Activated CD4-positive, alpha-beta T cell treated with anti-CD3 and anti-CD28 coated beads for 36 hours (primary cell): ENCODE data around the gene C1orf167. TPM values are rescaled to one million over a fixed set of nuclear protein-coding genes. Genes with fewer than 3 reads are reported as not detected.

Source experiments
- ATAC-seq: fragments of 200-7000 bp; cut with Tn5 transposase; one replicate; pipeline ENCODE4 v1.10.0; 2021; ENCODE audit warnings: mild to moderate bottlenecking, moderate library complexity
- CTCF ChIA-PET: fragments of 350-600 bp; sonication (Branson Sonifier 250); formaldehyde crosslinking; loops from one replicate; lab custom pipeline; 2021; ENCODE audit warnings: antibody characterized with exemption; lab: Charles Lee
- POLR2A ChIA-PET: fragments of 350-600 bp; sonication (Branson Sonifier 250); formaldehyde crosslinking; loops from one replicate; lab custom pipeline; 2021; ENCODE audit warnings: antibody characterized with exemption, inconsistent platforms; lab: Charles Lee
- DNase-seq: peaks from one replicate; pipeline ENCODE4 v3.0.0-alpha.2; 2020
- H3K27ac Mint-ChIP-seq: one replicate; pipeline ENCODE4 v1.8.0; 2021; ENCODE audit warnings: mixed read lengths
- H3K27me3 Mint-ChIP-seq: one replicate; pipeline ENCODE4 v1.8.0; 2021; ENCODE audit warnings: mixed read lengths
- H3K36me3 Mint-ChIP-seq: one replicate; pipeline ENCODE4 v1.8.0; 2021; ENCODE audit warnings: low read depth, mixed read lengths
- H3K4me1 Mint-ChIP-seq: one replicate; pipeline ENCODE4 v1.8.0; 2021; ENCODE audit warnings: mixed read lengths
- H3K4me3 Mint-ChIP-seq: one replicate; pipeline ENCODE4 v1.8.0; 2021; ENCODE audit warnings: mild to moderate bottlenecking, moderate library complexity, mixed read lengths
- H3K9me3 Mint-ChIP-seq: one replicate; pipeline ENCODE4 v1.8.0; 2021; ENCODE audit warnings: low read depth, mixed read lengths
- intact Hi-C, 2 experiments: fragments of 100-400 bp; cut with DNase I in 1 of 2; cut with micrococcal nuclease in 1 of 2; formaldehyde crosslinking; loops; one replicate each; pipeline versions ENCODE4 v1.14.2 to v1.15.1; 2022 to 2024; cut with DNase I, micrococcal nuclease
- total RNA-seq, 2 experiments: library from RNA; stranded (reverse); gene quantifications; one replicate each; pipeline ENCODE4 v1.2.3, GENCODE V29; 2021

The C1orf167 gene
- total RNA-seq, 2 experiments from 2014 or later, result not detected

- ATAC-seq (no peak), DNase-seq (no peak)
- H3K27ac Mint-ChIP-seq, result no peak overlapping the region
- intact Hi-C loops, result loop anchor here in 1 of 2 experiments (5.0 kb wide), 1 partner anchor 106 kb away; no protein-coding TSS in a partner anchor
- ChIA-PET POLR2A (no interaction called here), CTCF (interaction anchor here (0.6 to 1.6 kb wide), 5 partner anchors 12 to 132 kb away, joined by 3 to 5 read pairs (median 3); no protein-coding TSS in a partner anchor)
- peaks cover 5% of the 10 kb centered on the region for H3K4me1 Mint-ChIP-seq
- no peaks in the 10 kb centered on the region for H3K27me3 Mint-ChIP-seq
- no peak overlapping the region for H3K4me3 Mint-ChIP-seq
- H3K36me3 Mint-ChIP-seq, result no peaks in the 10 kb centered on the region
- no peaks in the 10 kb centered on the region for H3K9me3 Mint-ChIP-seq
Observed at GRCh38 chr1:11786168-11786567, 24.2 kb downstream of the C1orf167 start.

- CTCF ChIA-PET, result interaction anchor here (0.6 to 0.7 kb wide), 3 partner anchors 32 to 1047 kb away, joined by 3 read pairs; no protein-coding TSS in a partner anchor
- POLR2A ChIA-PET, result no interaction called here
- Mint-ChIP-seq H3K36me3 (no peaks in the 10 kb centered on the region), H3K4me1 (peaks cover 5% of the 10 kb centered on the region), H3K4me3 (no peak overlapping the region), H3K27me3 (no peaks in the 10 kb centered on the region), H3K27ac (no peak overlapping the region), H3K9me3 (no peaks in the 10 kb centered on the region)
- intact Hi-C loops, result loop anchor here in 1 of 2 experiments (5.0 kb wide), 1 partner anchor 105 kb away; no protein-coding TSS in a partner anchor
- ATAC-seq, result no peak
- DNase-seq, result no peak
Observed at GRCh38 chr1:11787251-11787803, 25.3 kb downstream of the C1orf167 start.

- Mint-ChIP-seq H3K4me1 (peaks cover 5% of the 10 kb centered on the region), H3K36me3 (no peaks in the 10 kb centered on the region), H3K27me3 (no peaks in the 10 kb centered on the region), H3K27ac (no peak overlapping the region), H3K4me3 (no peak overlapping the region), H3K9me3 (no peaks in the 10 kb centered on the region)
- POLR2A ChIA-PET, result no interaction called here
- no peak for ATAC-seq
- intact Hi-C loops, result loop anchor here in 1 of 2 experiments (5.0 kb wide), 1 partner anchor 104 kb away; no protein-coding TSS in a partner anchor
- CTCF ChIA-PET, result interaction anchor here (0.6 kb wide), 1 partner anchor 1048 kb away, joined by 3 read pairs; no protein-coding TSS in a partner anchor
- no peak for DNase-seq
Observed at GRCh38 chr1:11787804-11788436, 25.9 kb downstream of the C1orf167 start.

GRCh38 chr1:11788549-11789053, 26.6 kb downstream of the C1orf167 start:
- H3K27ac Mint-ChIP-seq, result no peak overlapping the region
- DNase-seq (no peak), ATAC-seq (no peak)
- H3K9me3 Mint-ChIP-seq, result no peaks in the 10 kb centered on the region
- no peak overlapping the region for H3K4me3 Mint-ChIP-seq
- H3K36me3 Mint-ChIP-seq, result no peaks in the 10 kb centered on the region
- intact Hi-C loops, result loop anchor here in 1 of 2 experiments (5.0 kb wide), 1 partner anchor 104 kb away; no protein-coding TSS in a partner anchor
- CTCF ChIA-PET, result no interaction called here
- POLR2A ChIA-PET, result interaction anchor here (1.1 kb wide), 1 partner anchor 15 kb away, joined by 3 read pairs; no protein-coding TSS in a partner anchor
- no peaks in the 10 kb centered on the region for H3K27me3 Mint-ChIP-seq
- H3K4me1 Mint-ChIP-seq, result peaks cover 5% of the 10 kb centered on the region

GRCh38 chr1:11789126-11790067, 27.4 kb downstream of the C1orf167 start:
- ChIA-PET POLR2A (interaction anchor here (0.6 to 1.1 kb wide), 2 partner anchors 14 to 325 kb away, joined by 3 read pairs; no protein-coding TSS in a partner anchor), CTCF (no interaction called here)
- peaks cover 5% of the 10 kb centered on the region for H3K4me1 Mint-ChIP-seq
- no peaks in the 10 kb centered on the region for H3K27me3 Mint-ChIP-seq
- no peaks in the 10 kb centered on the region for H3K9me3 Mint-ChIP-seq
- no peak for DNase-seq
- intact Hi-C loops, result loop anchor here in 1 of 2 experiments (5.0 kb wide), 1 partner anchor 103 kb away; no protein-coding TSS in a partner anchor
- no peak for ATAC-seq
- no peak overlapping the region for H3K4me3 Mint-ChIP-seq
- no peak overlapping the region for H3K27ac Mint-ChIP-seq
- H3K36me3 Mint-ChIP-seq, result peaks cover 2% of the 10 kb centered on the region

GRCh38 chr1:11790101-11790879, 28.3 kb downstream of the C1orf167 start:
- POLR2A ChIA-PET, result no interaction called here
- peaks cover 5% of the 10 kb centered on the region for H3K36me3 Mint-ChIP-seq
- H3K9me3 Mint-ChIP-seq, result no peaks in the 10 kb centered on the region
- ATAC-seq (no peak), DNase-seq (no peak)
- CTCF ChIA-PET, result no interaction called here
- no peak overlapping the region for H3K27ac Mint-ChIP-seq
- peaks cover 2% of the 10 kb centered on the region for H3K4me1 Mint-ChIP-seq
- no peak overlapping the region for H3K4me3 Mint-ChIP-seq
- intact Hi-C loops, result no loop called here
- no peaks in the 10 kb centered on the region for H3K27me3 Mint-ChIP-seq

- ATAC-seq (no peak), DNase-seq (no peak)
- intact Hi-C loops, result no loop called here
- Mint-ChIP-seq H3K9me3 (no peaks in the 10 kb centered on the region), H3K27me3 (no peaks in the 10 kb centered on the region), H3K4me1 (no peaks in the 10 kb centered on the region), H3K36me3 (peaks cover 9% of the 10 kb centered on the region), H3K4me3 (no peak overlapping the region), H3K27ac (no peak overlapping the region)
- CTCF ChIA-PET, result no interaction called here
- POLR2A ChIA-PET, result interaction anchor here (0.6 kb wide), 1 partner anchor 275 kb away, joined by 13 read pairs; no protein-coding TSS in a partner anchor
Observed at GRCh38 chr1:11790880-11791715, 29.1 kb downstream of the C1orf167 start.

DNA sequence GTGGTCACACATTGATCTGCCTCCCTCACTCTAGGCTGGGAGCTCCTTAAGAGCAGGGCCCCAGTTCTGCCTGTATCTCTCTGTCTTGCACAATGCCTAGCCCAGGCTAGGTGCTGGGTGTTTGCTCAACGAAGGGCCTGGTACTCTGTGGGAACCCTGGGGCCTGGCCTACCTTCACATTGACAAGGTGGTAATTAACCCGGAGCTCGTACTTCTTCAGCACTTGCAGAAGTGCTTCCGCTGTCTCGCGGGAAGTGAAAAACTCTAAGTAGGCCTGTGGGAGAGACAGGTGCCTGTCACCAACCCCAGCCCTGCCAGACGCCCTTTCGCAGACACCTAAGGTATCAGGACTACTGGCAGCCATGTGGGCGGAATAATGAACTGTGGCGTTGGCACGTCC, 30.1 kb downstream of the C1orf167 start:
- ChIA-PET CTCF (no interaction called here), POLR2A (no interaction called here)
- Mint-ChIP-seq H3K27me3 (no peaks in the 10 kb centered on the region), H3K27ac (no peak overlapping the region), H3K9me3 (no peaks in the 10 kb centered on the region), H3K36me3 (peaks cover 10% of the 10 kb centered on the region), H3K4me3 (no peak overlapping the region), H3K4me1 (no peaks in the 10 kb centered on the region)
- intact Hi-C loops, result no loop called here
- no peak for ATAC-seq
- no peak for DNase-seq

DNA sequence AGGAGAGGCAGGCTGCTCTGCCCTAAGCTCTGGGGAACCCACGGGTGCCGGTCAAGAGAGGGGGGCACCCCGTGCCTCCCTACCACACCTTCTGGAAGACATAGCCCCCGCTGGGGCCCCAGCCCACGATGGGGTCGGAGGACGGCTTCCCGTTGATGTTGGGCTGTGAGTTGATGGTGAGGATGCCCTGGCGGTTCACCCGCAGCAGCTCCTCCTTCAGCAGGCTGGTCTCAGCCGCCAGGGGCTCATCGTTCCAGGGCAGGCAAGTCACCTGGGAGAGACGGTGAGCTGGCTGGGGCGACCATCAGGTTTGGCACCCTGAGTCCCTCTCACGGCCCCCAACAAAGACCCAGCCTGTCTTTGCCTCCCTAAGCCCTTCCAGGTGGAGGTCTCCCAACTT, 31.8 kb downstream of the C1orf167 start:
- CTCF ChIA-PET, result no interaction called here
- ATAC-seq (no peak), DNase-seq (no peak)
- no peak overlapping the region for H3K4me3 Mint-ChIP-seq
- H3K9me3 Mint-ChIP-seq, result no peaks in the 10 kb centered on the region
- POLR2A ChIA-PET, result no interaction called here
- intact Hi-C loops, result no loop called here
- no peaks in the 10 kb centered on the region for H3K4me1 Mint-ChIP-seq
- H3K27ac Mint-ChIP-seq, result no peak overlapping the region
- H3K36me3 Mint-ChIP-seq, result peaks cover 14% of the 10 kb centered on the region
- H3K27me3 Mint-ChIP-seq, result no peaks in the 10 kb centered on the region
